ENCODE data around the gene RTBDN.

Gene RTBDN
- long read RNA-seq, partial matches to known transcripts, result 0 of 1 reads
- long read RNA-seq, other reads (novel, unspliced or antisense), result 1 of 1 reads

DNA sequence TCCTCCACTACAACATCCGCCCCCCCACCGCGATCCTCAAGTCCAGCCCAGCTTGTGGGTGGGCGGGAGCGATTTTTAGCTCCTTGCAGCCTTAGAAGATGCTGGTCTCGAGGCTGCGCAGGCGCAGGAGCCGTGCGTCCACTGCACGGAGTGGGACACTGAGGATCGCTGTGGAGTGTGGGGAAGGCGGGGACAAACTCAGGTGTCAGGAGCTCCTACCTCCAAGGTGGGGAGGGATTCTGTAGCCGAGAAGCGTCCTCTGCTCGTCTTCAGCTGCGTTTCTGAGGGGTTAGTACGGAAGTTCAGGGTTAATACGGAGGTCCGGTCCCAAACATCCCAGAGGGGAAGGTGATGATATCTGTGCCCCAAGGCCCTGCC, at the start of gene RTBDN:
Gene RTBDN, minus strand, starts transcription at position 14 of the 378 bp plus-strand sequence. CDS start 4,600 bp downstream, outside the sequence.
- Histone ChIP-seq H3K27me3 (ENCODE audit: insufficient read depth, poor library complexity, severe bottlenecking) (peaks cover 72% of the 10 kb centered on the region), H3K27ac (replicated peaks) (no peak within 1 kb of the TSS), H3K4me3 (replicated peaks; ENCODE audit: insufficient read depth, low read length) (peak within 1 kb of the TSS; percentile 33)
- TF ChIP-seq, protein P1, sequence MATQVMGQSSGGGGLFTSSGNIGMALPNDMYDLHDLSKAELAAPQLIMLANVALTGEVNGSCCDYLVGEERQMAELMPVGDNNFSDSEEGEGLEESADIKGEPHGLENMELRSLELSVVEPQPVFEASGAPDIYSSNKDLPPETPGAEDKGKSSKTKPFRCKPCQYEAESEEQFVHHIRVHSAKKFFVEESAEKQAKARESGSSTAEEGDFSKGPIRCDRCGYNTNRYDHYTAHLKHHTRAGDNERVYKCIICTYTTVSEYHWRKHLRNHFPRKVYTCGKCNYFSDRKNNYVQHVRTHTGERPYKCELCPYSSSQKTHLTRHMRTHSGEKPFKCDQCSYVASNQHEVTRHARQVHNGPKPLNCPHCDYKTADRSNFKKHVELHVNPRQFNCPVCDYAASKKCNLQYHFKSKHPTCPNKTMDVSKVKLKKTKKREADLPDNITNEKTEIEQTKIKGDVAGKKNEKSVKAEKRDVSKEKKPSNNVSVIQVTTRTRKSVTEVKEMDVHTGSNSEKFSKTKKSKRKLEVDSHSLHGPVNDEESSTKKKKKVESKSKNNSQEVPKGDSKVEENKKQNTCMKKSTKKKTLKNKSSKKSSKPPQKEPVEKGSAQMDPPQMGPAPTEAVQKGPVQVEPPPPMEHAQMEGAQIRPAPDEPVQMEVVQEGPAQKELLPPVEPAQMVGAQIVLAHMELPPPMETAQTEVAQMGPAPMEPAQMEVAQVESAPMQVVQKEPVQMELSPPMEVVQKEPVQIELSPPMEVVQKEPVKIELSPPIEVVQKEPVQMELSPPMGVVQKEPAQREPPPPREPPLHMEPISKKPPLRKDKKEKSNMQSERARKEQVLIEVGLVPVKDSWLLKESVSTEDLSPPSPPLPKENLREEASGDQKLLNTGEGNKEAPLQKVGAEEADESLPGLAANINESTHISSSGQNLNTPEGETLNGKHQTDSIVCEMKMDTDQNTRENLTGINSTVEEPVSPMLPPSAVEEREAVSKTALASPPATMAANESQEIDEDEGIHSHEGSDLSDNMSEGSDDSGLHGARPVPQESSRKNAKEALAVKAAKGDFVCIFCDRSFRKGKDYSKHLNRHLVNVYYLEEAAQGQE (IDR thresholded peaks at IDR 0.05; ENCODE audit: insufficient replicate concordance, low read depth), result no peak
- TF ChIP-seq SPI1 (IDR thresholded peaks at IDR 0.05; ENCODE audit: borderline replicate concordance, low read depth) (no peak), GABPA (IDR thresholded peaks at IDR 0.05; ENCODE audit: low read depth) (no peak), POLR2AphosphoS5 (IDR thresholded peaks at IDR 0.05; ENCODE audit: low read depth) (no peak)
- TF ChIP-seq, protein P2, sequence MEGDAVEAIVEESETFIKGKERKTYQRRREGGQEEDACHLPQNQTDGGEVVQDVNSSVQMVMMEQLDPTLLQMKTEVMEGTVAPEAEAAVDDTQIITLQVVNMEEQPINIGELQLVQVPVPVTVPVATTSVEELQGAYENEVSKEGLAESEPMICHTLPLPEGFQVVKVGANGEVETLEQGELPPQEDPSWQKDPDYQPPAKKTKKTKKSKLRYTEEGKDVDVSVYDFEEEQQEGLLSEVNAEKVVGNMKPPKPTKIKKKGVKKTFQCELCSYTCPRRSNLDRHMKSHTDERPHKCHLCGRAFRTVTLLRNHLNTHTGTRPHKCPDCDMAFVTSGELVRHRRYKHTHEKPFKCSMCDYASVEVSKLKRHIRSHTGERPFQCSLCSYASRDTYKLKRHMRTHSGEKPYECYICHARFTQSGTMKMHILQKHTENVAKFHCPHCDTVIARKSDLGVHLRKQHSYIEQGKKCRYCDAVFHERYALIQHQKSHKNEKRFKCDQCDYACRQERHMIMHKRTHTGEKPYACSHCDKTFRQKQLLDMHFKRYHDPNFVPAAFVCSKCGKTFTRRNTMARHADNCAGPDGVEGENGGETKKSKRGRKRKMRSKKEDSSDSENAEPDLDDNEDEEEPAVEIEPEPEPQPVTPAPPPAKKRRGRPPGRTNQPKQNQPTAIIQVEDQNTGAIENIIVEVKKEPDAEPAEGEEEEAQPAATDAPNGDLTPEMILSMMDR (IDR thresholded peaks at IDR 0.05; ENCODE audit: insufficient read depth, low read length), result no peak
- no peak for DNase-seq (ENCODE audit: low read depth in 1 of 2, low spot score in 1 of 2)

DNA sequence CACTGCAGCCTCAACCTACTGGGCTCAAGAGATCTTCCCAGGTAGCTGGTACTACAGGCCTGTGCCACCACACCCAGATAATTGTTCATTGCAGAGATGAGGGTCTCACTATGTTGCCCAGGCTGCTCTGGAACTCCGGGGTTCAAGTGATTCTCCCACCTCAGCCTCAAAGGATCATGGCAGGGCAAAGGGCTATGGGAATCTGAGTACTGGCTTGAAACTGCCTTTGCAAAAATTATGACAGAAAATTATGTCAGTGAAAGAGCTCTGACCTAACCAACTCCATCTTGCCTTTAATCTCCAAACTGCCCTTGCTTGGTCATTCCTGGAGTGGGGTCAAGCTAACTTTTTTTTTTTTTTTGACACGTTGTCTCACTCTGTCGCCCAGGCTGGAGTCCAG, 48.2 kb upstream of the RTBDN start:
- TF ChIP-seq, protein P2 (IDR thresholded peaks at IDR 0.05; ENCODE audit: insufficient read depth, low read length), result no peak
- TF ChIP-seq POLR2AphosphoS5 (IDR thresholded peaks at IDR 0.05; ENCODE audit: low read depth) (no peak), SPI1 (IDR thresholded peaks at IDR 0.05; ENCODE audit: borderline replicate concordance, low read depth) (no peak), GABPA (IDR thresholded peaks at IDR 0.05; ENCODE audit: low read depth) (no peak)
- TF ChIP-seq, protein P1 (IDR thresholded peaks at IDR 0.05; ENCODE audit: insufficient replicate concordance, low read depth), result no peak
- Histone ChIP-seq H3K27me3 (ENCODE audit: insufficient read depth, poor library complexity, severe bottlenecking) (no peaks in the 10 kb centered on the region), H3K27ac (replicated peaks) (peak overlapping the region; percentile 66), H3K4me3 (replicated peaks; ENCODE audit: insufficient read depth, low read length) (no peak overlapping the region)
- DNase-seq (ENCODE audit: low read depth in 1 of 2, low spot score in 1 of 2), result no peak

DNA sequence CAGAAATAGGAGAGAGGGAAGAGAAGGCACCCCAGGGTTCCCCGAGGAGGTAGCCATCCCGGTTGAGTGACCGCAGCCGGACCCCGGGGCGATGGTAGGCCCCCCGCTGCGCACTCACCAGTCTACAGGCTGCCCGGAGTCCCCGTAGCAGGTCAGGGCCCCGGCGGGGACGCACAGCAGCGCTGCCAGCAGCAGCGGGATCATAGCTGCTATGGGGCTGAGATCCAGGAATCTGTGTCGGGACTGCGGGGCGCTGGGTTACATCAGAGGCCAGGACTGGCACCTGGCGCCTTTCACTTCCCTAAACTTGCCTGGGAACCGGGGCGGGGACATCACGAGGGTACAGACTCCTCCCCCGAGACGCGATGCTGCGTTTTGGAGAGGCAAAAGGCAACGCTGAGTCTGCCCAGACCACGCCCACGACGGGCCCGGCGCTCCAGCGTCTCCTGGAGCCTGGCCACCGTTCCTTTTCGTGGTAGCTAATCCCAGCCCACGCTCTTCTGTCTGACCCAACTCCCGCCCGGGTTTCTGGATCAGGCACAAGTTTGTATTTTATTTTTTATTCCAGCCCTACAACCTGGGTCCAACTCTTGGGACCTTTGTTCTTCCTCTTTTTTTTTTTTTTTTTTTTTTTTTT, 46.9 kb upstream of the RTBDN start, which contains the start of gene DNASE2:
Gene DNASE2, minus strand, starts transcription at position 278 of the 637 bp plus-strand sequence. Its CDS starts 74 bp downstream, at position 204.
- Histone ChIP-seq H3K4me3 (replicated peaks; ENCODE audit: insufficient read depth, low read length) (peak within 1 kb of the TSS; percentile 32), H3K27ac (replicated peaks) (peak within 1 kb of the TSS; percentile 66), H3K27me3 (ENCODE audit: insufficient read depth, poor library complexity, severe bottlenecking) (no peaks in the 10 kb centered on the region)
- TF ChIP-seq, protein P2 (IDR thresholded peaks at IDR 0.05; ENCODE audit: insufficient read depth, low read length), result no peak
- TF ChIP-seq, protein P1 (IDR thresholded peaks at IDR 0.05; ENCODE audit: insufficient replicate concordance, low read depth), result no peak
- TF ChIP-seq SPI1 (IDR thresholded peaks at IDR 0.05; ENCODE audit: borderline replicate concordance, low read depth) (peak; percentile 95), POLR2AphosphoS5 (IDR thresholded peaks at IDR 0.05; ENCODE audit: low read depth) (peak; percentile 59), GABPA (IDR thresholded peaks at IDR 0.05; ENCODE audit: low read depth) (no peak)
- DNase-seq (ENCODE audit: low read depth in 1 of 2, low spot score in 1 of 2), result peak; percentile 95 to 97

All from HL-60 (cell line).